ENCODE measurements around the gene ALPG. TPM values are rescaled to one million over a fixed set of nuclear protein-coding genes. Genes with fewer than 3 reads are reported as not detected.

Gene ALPG
- total and polyA plus RNA-seq, 2 of the 4 experiments (the other 2 are of a cell fraction) = not detected

- no peak overlapping the region for H2BK15ac ChIP-seq (ENCODE audit: low read depth, low read length)
- ATAC-seq (ENCODE audit: low read depth) = no peak
- no peak overlapping the region for H3K9ac ChIP-seq (ENCODE audit: low read depth, low read length)
- ChIA-PET CTCF (no interaction called here), POLR2A (ENCODE audit: unreplicated experiment) (interaction anchor here (0.7 kb wide), 1 partner anchor 149 kb away, joined by 9 read pairs; no protein-coding TSS in a partner anchor)
- no peak overlapping the region for H3K4ac ChIP-seq (ENCODE audit: low read depth, low read length)
- TF ChIP-seq USF2 (IDR thresholded peaks at IDR 0.05; ENCODE audit: low read depth, low read length) (no peak), SMC3 (IDR thresholded peaks at IDR 0.05; ENCODE audit: low read depth, low read length) (no peak)
- H4K5ac ChIP-seq (ENCODE audit: low read depth, low read length) = no peak overlapping the region
- dilution Hi-C loops (cut with HindIII; ENCODE audit: low sequenced_read_pairs, unreplicated experiment) (no loop called here), intact Hi-C loops (cut with micrococcal nuclease) (no loop called here), in situ Hi-C loops (cut with MboI; ENCODE audit: low sequenced_read_pairs) (no loop called here)
- no peak overlapping the region for H2BK120ac ChIP-seq (ENCODE audit: low read depth, low read length)
- no peak overlapping the region for H3K4me2 ChIP-seq (ENCODE audit: low read depth, low read length)
- H3K9me1 ChIP-seq (ENCODE audit: insufficient read depth, low read length) = no peaks in the 10 kb centered on the region
- no peak overlapping the region for H2BK5ac ChIP-seq (ENCODE audit: low read depth, low read length, poor library complexity, severe bottlenecking)
- 50% methylated on average over 2 of the region's 9 CpGs; no CpG with 5 or more reads in 1 of the 2 experiments for WGBS, 2 experiments (ENCODE audit: extremely low coverage in 2 of 2, insufficient read length in 1 of 2)
- no peak overlapping the region for H2BK20ac ChIP-seq (ENCODE audit: low read depth, low read length)
- BruUV-seq (replicated peaks) = no TSS peak
- H4K20me1 ChIP-seq (ENCODE audit: insufficient read depth, low read length) = no peaks in the 10 kb centered on the region
- no peak overlapping the region for H3K27ac ChIP-seq (ENCODE audit: insufficient read depth, low read length)
- peaks cover 30% of the 10 kb centered on the region for H3K27me3 ChIP-seq (ENCODE audit: control insufficient read depth, insufficient read depth, low read length)
- H4K91ac ChIP-seq (ENCODE audit: insufficient read depth, low read depth, low read length) = no peak overlapping the region
- H3K36me3 ChIP-seq (ENCODE audit: control insufficient read depth, insufficient read depth, low read length) = no peaks in the 10 kb centered on the region
- no peak overlapping the region for H3K56ac ChIP-seq (ENCODE audit: extremely low read depth, insufficient read depth, low read length)
- H4K8ac ChIP-seq (ENCODE audit: low read depth in 2 of 2, low read length in 2 of 2) = no peak overlapping the region
- H3K4me3 ChIP-seq (ENCODE audit: insufficient read depth, low read depth, low read length) = no peak overlapping the region
- H2AK5ac ChIP-seq (ENCODE audit: low read depth, low read length) = no peak overlapping the region
- H3K23ac ChIP-seq (ENCODE audit: low read depth, low read length) = no peak overlapping the region
- no peak overlapping the region for H2AK9ac ChIP-seq (replicated peaks; ENCODE audit: low read depth, low read length, poor library complexity)
- H3K9me3 ChIP-seq (ENCODE audit: control insufficient read depth, insufficient read depth, low read length) = no peaks in the 10 kb centered on the region
- H2AFZ ChIP-seq (replicated peaks; ENCODE audit: low read length, poor library complexity) = no peak overlapping the region
- no peak for DNase-seq
- H3K18ac ChIP-seq (ENCODE audit: low read depth, low read length) = no peak overlapping the region
- H3K14ac ChIP-seq (replicated peaks; ENCODE audit: low read depth, low read length) = no peak overlapping the region
- H3K79me1 ChIP-seq (ENCODE audit: low read depth in 1 of 2, low read length in 2 of 2) = no peaks in the 10 kb centered on the region
- H3K4me1 ChIP-seq (ENCODE audit: control insufficient read depth, insufficient read depth, low read length) = no peaks in the 10 kb centered on the region
Observed at GRCh38 chr2:232454630-232455029, 48.0 kb downstream of the ALPG start.
